ENCODE data around the gene AGBL4.

GRCh38 chr1:48676376-48676775 is 1347.4 kb downstream of the AGBL4 start:
- TF ChIP-seq ZNF3 (CRISPR knock-in tag; IDR thresholded peaks at IDR 0.05) = no peak
- no peak for TF ChIP-seq ZFP62 (CRISPR knock-in tag; IDR thresholded peaks at IDR 0.05)
- TF ChIP-seq ZSCAN12 (CRISPR knock-in tag; IDR thresholded peaks at IDR 0.05) = no peak
- TF ChIP-seq, protein P1, sequence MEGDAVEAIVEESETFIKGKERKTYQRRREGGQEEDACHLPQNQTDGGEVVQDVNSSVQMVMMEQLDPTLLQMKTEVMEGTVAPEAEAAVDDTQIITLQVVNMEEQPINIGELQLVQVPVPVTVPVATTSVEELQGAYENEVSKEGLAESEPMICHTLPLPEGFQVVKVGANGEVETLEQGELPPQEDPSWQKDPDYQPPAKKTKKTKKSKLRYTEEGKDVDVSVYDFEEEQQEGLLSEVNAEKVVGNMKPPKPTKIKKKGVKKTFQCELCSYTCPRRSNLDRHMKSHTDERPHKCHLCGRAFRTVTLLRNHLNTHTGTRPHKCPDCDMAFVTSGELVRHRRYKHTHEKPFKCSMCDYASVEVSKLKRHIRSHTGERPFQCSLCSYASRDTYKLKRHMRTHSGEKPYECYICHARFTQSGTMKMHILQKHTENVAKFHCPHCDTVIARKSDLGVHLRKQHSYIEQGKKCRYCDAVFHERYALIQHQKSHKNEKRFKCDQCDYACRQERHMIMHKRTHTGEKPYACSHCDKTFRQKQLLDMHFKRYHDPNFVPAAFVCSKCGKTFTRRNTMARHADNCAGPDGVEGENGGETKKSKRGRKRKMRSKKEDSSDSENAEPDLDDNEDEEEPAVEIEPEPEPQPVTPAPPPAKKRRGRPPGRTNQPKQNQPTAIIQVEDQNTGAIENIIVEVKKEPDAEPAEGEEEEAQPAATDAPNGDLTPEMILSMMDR (CRISPR knock-in tag; IDR thresholded peaks at IDR 0.05) = no peak
- TF ChIP-seq EZH2 (conservative IDR thresholded peaks at IDR 0.05; ENCODE audit: low read depth, low read length) = no peak
- no peak for TF ChIP-seq TARDBP (CRISPR knock-in tag; IDR thresholded peaks at IDR 0.05)
- no peak for TF ChIP-seq TGIF2 (CRISPR knock-in tag; IDR thresholded peaks at IDR 0.05)
- TF ChIP-seq FLYWCH1 (CRISPR knock-in tag; IDR thresholded peaks at IDR 0.05) = no peak
- TF ChIP-seq POLR2A (IDR thresholded peaks at IDR 0.05; ENCODE audit: insufficient read depth in 1 of 2, low read depth in 2 of 2, low read length in 2 of 2) = no peak
- no peak for TF ChIP-seq NFE2L1 (CRISPR knock-in tag; IDR thresholded peaks at IDR 0.05; ENCODE audit: borderline replicate concordance)
- no peak for TF ChIP-seq POLR2AphosphoS5 (IDR thresholded peaks at IDR 0.05; ENCODE audit: low read depth, low read length)
- TF ChIP-seq ZBTB7A (CRISPR knock-in tag; IDR thresholded peaks at IDR 0.05) = no peak
